HFF-Myc (cell line): ENCODE measurements around the gene MAPK1.
"Not testable (repeated sequence)": the region's sequence is repeated elsewhere in the genome, so short reads cannot be mapped to it uniquely, and the experiment has no call there.

Source experiments
- DNase-seq: peaks from one replicate; pipeline ENCODE4 v3.0.0-alpha.2; 2011; ENCODE audit warnings: low read depth; ENCODE audit errors: extremely low read depth
- H3K4me3 ChIP-seq: replicated peaks from 2 replicates; pipeline ENCODE4 v1.5.1; 2011; ENCODE audit warnings: low read depth, mild to moderate bottlenecking, control low read depth, low read length
- CTCF ChIP-seq: IDR thresholded peaks from 2 replicates; pipeline ENCODE4 v1.5.1; 2012; ENCODE audit warnings: mild to moderate bottlenecking, low read depth, low read length, control low read depth; ENCODE audit errors: missing control alignments

The MAPK1 gene

GRCh38 chr22:21850660-21851059 lies 16.8 kb downstream of the MAPK1 start:
- TF ChIP-seq CTCF: no peak
- H3K4me3 ChIP-seq: no peak overlapping the region

GRCh38 chr22:21849489-21849888 lies 18.0 kb downstream of the MAPK1 start:
- no peak for TF ChIP-seq CTCF
- no peak for DNase-seq
- H3K4me3 ChIP-seq: no peak overlapping the region

More at GRCh38 chr22:21850660-21851059, 16.8 kb downstream of the MAPK1 start:
- no peak for DNase-seq

- not testable (repeated sequence) for DNase-seq, H3K4me3 ChIP-seq
These were observed 19.4 kb downstream of the MAPK1 start for GRCh38 chr22:21848057-21848456.

- DNase-seq: no peak
- no peak for TF ChIP-seq CTCF
- H3K4me3 ChIP-seq: no peak overlapping the region
These were observed 21.6 kb downstream of the MAPK1 start for GRCh38 chr22:21845558-21846453.

- no peak for TF ChIP-seq CTCF
- no peak for DNase-seq
These were observed 24.5 kb downstream of the MAPK1 start for GRCh38 chr22:21842946-21843345.

GRCh38 chr22:21841422-21841821 lies 26.0 kb downstream of the MAPK1 start:
- no peak for DNase-seq
- H3K4me3 ChIP-seq: no peak overlapping the region
- no peak for TF ChIP-seq CTCF

More at GRCh38 chr22:21842946-21843345, 24.5 kb downstream of the MAPK1 start:
- H3K4me3 ChIP-seq: no peak overlapping the region

DNA sequence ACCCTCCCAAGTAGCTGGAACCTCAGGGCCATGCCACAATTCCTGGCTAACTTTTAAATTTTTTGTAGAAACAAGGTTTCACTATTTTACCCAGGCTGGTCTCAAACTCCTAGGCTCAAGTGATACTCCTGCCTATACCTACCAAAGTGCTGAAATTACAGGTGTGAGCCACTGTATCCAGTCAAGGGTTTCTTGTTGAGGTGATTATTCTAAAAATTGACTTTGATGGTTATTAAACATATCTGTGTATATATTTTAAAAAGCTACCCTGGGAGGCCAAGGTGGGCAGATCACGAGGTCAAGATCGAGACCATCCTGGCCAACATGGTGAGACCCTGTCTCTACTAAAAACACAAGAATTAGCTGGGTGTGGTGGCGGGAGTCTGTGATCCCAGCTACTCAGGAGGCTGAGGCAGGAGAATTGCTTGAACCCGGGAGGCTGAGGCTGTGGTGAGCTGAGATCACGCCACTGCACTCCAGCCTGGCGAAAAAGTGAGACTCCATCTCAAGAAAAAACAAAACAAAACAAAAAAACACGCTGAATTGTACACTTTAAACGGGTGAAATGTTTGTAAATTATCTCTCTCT lies 27.1 kb downstream of the MAPK1 start:
- no peak overlapping the region for H3K4me3 ChIP-seq
- TF ChIP-seq CTCF: no peak
- DNase-seq: no peak
